Rectal smooth muscle tissue (tissue), 1 donor: Measurements from ENCODE around the gene WDR18.
A peak's percentile ranks its signal among the peaks of the same experiment; 100 is the strongest.

Experiments used
- H3K27ac ChIP-seq: one replicate; pipeline ENCODE4 v1.7.0; 2013; ENCODE audit warnings: low read depth, low read length, inconsistent platforms
- H3K27me3 ChIP-seq: one replicate; pipeline ENCODE4 v1.7.0; 2013; ENCODE audit warnings: low read length; ENCODE audit not compliant: control insufficient read depth, insufficient read depth
- H3K36me3 ChIP-seq: one replicate; pipeline ENCODE4 v1.7.0; 2013; ENCODE audit warnings: low read length; ENCODE audit not compliant: control insufficient read depth, insufficient read depth
- H3K4me1 ChIP-seq: one replicate; pipeline ENCODE4 v1.7.0; 2013; ENCODE audit warnings: low read length; ENCODE audit not compliant: control insufficient read depth, insufficient read depth
- H3K4me3 ChIP-seq: one replicate; pipeline ENCODE4 v1.7.0; 2013; ENCODE audit warnings: low read length
- H3K9ac ChIP-seq: one replicate; pipeline ENCODE4 v1.7.0; 2013; ENCODE audit warnings: low read length

WDR18 gene

DNA sequence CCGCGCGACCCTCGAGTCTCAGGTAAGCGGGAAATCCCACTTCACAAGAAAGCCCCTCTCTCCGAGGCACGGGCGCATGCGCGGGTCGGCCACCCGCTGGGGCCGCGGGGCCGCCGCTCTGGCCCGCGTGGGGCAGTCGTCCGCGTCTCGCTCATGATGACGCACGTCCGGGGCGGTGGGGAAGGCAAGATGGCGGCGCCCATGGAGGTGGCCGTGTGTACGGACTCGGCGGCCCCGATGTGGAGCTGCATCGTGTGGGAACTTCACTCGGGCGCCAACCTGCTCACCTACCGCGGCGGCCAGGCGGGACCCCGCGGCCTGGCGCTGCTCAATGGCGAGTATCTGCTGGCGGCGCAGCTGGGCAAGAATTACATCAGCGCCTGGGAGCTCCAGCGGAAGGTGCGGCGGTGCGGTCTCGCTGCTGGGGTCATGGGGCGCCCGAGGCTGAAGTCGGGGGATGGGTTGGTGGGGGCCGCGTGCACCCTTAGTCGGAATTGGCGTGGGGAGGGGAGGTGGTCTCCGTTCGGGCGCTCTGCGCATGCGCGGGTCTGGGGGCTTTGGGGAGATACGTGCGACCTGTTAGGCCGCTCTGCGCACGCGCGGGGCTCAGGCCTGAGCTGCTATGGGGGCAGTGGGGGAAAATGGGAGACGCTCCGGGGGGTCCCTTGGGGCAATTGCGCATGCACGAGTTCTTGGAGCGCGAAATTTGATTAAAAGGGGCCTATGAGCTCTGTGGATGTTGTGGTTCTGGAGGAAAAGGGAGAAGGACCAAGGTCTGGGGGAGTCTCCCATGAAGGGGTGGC lies at the start of gene WDR18:
TSS of gene WDR18 (plus strand) at position 181 of the 803 bp plus-strand sequence. CDS start at position 190, 9 bp downstream.
- Histone ChIP-seq H3K4me3 (peak within 1 kb of the TSS; percentile 98), H3K27ac (peak within 1 kb of the TSS; percentile 89)

GRCh38 chr19:934865-935479 lies 49.2 kb upstream of the WDR18 start:
- Histone ChIP-seq H3K27ac (peak overlapping the region; percentile 74), H3K9ac (no peak overlapping the region), H3K36me3 (no peaks in the 10 kb centered on the region), H3K27me3 (no peaks in the 10 kb centered on the region), H3K4me3 (no peak overlapping the region), H3K4me1 (peaks cover 19% of the 10 kb centered on the region)

More for the DNA sequence above, at the start of gene WDR18:
- Histone ChIP-seq H3K36me3 (no peaks in the 10 kb centered on the region), H3K9ac (peak within 1 kb of the TSS; percentile 86), H3K4me1 (peaks cover 3% of the 10 kb centered on the region), H3K27me3 (no peaks in the 10 kb centered on the region)

- no peaks in the 10 kb centered on the region for H3K27me3 ChIP-seq
- H3K27ac ChIP-seq = no peak overlapping the region
- no peak overlapping the region for H3K9ac ChIP-seq
- H3K4me1 ChIP-seq = peaks cover 19% of the 10 kb centered on the region
- H3K4me3 ChIP-seq = no peak overlapping the region
- no peaks in the 10 kb centered on the region for H3K36me3 ChIP-seq
Measured at GRCh38 chr19:936175-936546, 48.0 kb upstream of the WDR18 start.

DNA sequence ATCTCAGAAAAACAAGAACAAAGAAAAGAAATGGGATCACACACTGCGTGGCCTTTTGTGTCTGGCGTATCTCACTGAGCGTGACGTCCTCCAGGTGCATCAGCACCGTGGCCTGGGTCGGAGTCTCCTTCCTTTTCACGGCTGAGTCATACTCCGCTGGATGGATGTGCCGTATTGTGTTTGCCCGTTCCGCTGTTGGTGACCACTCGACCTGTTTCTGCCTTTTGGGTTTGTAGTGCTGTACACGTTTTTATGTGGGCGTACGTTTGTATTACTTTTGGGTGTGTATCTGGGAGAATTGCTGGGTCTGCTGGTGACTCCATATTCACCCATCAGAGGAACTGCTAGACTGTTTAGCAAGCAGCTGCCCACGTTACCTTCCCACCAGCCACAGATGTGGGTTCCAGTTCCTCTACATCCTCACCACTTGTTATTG lies 46.9 kb upstream of the WDR18 start:
- H3K9ac ChIP-seq = no peak overlapping the region
- H3K27me3 ChIP-seq = no peaks in the 10 kb centered on the region
- H3K4me3 ChIP-seq = no peak overlapping the region
- no peak overlapping the region for H3K27ac ChIP-seq
- H3K4me1 ChIP-seq = peaks cover 19% of the 10 kb centered on the region
- H3K36me3 ChIP-seq = no peaks in the 10 kb centered on the region

DNA sequence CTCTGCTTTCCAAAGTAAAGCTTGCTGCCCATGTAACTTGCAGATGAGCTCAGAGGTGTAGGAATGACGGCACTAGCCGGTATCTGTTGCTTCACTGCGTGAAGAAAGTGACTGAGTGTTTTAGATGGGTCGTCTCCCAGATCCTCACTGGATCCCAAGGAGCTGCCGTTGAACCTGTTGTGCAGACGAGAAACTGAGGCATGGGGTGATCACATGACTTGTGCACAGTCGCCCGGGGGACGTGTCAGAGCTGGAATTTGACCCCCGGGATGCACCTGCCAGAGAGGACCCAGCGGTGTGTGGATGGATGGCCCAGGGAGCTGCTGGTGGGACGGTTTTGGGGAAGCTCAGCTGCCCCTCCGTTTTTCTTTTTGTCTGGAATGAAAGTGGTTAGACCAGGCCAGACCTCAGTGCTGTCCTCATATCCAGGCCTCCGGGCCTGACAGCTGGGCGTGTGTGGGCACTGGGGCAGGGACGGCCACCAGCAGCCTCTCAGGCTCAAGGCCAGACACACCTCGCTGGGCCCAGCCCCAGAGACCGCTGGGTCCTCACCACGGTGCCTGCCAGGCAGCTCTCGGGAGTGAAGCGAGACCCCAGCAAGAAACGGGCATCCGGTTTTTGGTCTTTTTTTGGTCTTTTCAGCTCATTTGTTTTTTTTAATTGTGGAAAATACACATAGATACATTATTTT lies 45.8 kb upstream of the WDR18 start:
- H3K4me3 ChIP-seq = no peak overlapping the region
- no peak overlapping the region for H3K9ac ChIP-seq
- no peak overlapping the region for H3K27ac ChIP-seq
- no peaks in the 10 kb centered on the region for H3K27me3 ChIP-seq
- H3K36me3 ChIP-seq = no peaks in the 10 kb centered on the region
- peaks cover 14% of the 10 kb centered on the region for H3K4me1 ChIP-seq

GRCh38 chr19:939439-939838 lies 44.7 kb upstream of the WDR18 start:
- no peak overlapping the region for H3K27ac ChIP-seq
- H3K9ac ChIP-seq = no peak overlapping the region

DNA sequence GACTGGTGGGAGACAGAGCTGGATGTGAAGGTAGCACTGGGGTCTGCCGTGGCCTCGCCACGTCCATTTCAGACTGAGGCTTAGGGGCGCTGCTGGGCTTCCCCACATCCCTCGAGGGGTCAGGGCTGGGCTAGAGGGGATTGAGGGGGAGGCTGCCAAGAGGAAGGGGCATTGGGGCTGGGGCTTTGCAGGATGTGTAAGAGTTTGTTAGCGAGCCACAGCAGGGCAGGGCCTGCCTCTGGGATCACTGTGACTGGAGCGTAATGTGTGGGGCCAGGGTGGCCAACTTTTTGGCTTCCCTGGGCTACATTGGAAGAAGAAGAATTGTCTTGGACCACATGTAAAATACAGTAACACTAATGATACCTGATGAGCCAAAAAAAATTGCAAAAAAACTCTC lies 44.2 kb upstream of the WDR18 start:
- Histone ChIP-seq H3K9ac (no peak overlapping the region), H3K4me1 (peaks cover 5% of the 10 kb centered on the region), H3K27ac (peak overlapping the region; percentile 68)

More at GRCh38 chr19:939439-939838, 44.7 kb upstream of the WDR18 start:
- Histone ChIP-seq H3K27me3 (no peaks in the 10 kb centered on the region), H3K4me3 (no peak overlapping the region), H3K4me1 (peaks cover 7% of the 10 kb centered on the region), H3K36me3 (no peaks in the 10 kb centered on the region)

DNA sequence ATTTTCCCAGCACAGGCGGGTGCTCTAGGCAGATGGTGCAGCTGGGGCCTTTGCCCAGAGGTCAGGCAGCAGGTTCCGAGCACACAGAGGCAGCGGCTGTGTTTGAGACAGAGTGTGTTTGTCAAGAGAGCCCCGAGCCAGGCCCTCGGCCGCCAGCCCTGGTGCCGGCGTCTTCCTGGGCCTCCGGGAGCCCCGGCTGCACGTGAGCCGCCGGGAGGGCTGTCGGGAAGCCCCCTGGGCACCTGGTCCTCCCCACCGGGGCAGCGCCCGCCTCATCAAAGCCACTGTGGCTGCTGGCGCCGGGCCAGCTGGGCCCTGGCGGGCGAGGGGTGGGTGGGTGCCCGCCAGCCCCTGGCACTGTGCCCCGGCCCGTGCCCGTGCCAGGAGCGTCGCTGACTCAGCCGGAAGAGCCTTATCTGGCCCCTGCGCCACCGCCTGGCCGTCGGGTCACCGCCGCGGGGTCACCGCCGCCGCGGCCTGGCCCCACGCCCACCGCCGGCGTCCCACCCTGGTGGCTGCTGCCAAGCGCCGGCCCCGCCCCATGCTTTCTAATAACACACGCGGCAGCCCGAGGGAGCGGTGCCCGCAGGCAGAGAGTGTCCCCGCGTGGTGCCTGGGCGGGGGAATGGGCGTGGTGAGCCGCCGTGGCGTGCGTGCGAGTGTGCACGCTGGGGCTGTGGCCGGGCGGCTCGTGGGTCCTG lies 43.4 kb upstream of the WDR18 start:
- Histone ChIP-seq H3K36me3 (no peaks in the 10 kb centered on the region), H3K4me1 (no peaks in the 10 kb centered on the region), H3K9ac (no peak overlapping the region), H3K27me3 (no peaks in the 10 kb centered on the region), H3K27ac (peak overlapping the region; percentile 68), H3K4me3 (peak overlapping the region; percentile 61)

More for the DNA sequence above, 44.2 kb upstream of the WDR18 start:
- Histone ChIP-seq H3K27me3 (no peaks in the 10 kb centered on the region), H3K4me3 (no peak overlapping the region), H3K36me3 (no peaks in the 10 kb centered on the region)

GRCh38 chr19:941292-942132 lies 42.6 kb upstream of the WDR18 start:
- Histone ChIP-seq H3K27me3 (no peaks in the 10 kb centered on the region), H3K4me3 (peak overlapping the region; percentile 61), H3K27ac (peak overlapping the region; percentile 68), H3K36me3 (no peaks in the 10 kb centered on the region), H3K4me1 (no peaks in the 10 kb centered on the region), H3K9ac (no peak overlapping the region)

DNA sequence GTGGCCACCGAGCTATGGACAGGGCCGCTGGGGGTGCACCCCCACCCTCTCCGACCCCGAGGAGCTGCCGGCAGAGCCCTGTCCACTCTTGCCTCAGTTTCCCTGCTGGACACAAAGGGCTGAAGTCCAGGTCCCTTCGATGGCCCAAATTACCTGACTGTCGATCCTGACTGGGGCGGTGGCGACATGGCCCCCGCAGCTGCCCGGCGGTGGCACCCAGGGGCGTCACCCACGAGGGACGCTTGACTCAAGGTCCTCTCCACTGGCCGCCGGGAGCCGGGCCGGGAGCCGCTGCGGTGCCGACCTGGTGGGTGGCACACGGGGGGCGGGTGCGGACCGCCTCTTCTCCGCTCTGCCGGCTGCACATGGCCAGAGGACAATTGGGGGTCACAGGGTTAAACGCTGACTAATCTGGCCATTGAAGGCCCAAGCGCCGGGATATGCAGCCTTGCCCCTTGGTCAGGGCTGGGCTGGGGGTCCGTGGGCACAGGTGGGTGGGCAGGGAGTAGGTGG lies 42.0 kb upstream of the WDR18 start:
- Histone ChIP-seq H3K4me3 (no peak overlapping the region), H3K27me3 (no peaks in the 10 kb centered on the region), H3K4me1 (no peaks in the 10 kb centered on the region), H3K9ac (no peak overlapping the region), H3K27ac (no peak overlapping the region), H3K36me3 (no peaks in the 10 kb centered on the region)

DNA sequence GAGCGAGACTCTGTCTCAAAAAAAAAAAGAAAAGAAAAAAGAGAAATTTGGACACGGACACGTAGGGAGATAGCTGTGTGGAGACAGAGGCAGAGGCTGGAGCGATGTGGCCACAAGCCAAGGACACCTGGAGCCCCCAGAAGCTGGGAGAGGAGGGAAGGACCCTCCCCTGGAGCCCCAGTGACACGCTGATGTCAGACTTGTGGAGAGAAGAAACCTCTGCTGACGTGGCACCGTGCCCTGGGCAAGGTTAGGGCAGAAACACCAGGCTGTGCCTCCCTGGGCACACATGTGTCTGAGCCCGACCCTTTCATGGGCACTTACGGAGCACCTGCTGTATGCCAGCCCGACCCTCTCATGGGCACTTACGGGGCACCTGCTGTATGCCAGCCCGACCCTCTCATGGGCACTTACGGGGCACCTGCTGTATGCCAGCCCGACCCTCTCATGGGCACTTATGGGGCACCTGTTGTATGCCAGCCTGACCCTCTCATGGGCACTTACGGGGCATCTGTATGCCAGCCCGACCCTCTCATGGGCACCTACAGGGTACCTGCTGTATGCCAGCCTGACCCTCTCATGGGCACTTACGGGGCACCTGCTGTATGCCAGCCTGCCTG lies 40.5 kb upstream of the WDR18 start:
- Histone ChIP-seq H3K4me3 (no peak overlapping the region), H3K27ac (no peak overlapping the region), H3K27me3 (no peaks in the 10 kb centered on the region), H3K36me3 (no peaks in the 10 kb centered on the region), H3K4me1 (no peaks in the 10 kb centered on the region), H3K9ac (no peak overlapping the region)
